ENCODE data around the gene ADAMTS16.

DNA sequence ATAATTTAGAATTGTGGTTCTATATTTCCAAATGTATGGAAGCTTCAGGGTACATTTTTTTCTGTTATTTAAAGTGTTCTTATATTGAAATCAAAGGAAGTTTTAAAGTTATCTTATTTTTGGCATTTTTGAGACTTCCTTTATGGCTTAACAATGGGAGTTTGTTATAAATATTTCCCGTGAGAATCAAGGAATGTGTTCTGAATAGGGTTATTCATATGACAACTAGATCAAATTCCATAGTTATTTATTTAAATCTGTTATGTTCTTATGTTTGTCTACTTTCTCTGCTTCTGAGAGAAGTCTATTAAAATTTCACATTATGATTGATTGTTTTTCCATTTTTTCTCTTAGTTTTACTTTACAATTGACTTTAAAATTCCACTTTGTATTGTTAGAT, 135.1 kb downstream of the ADAMTS16 start:
- TF ChIP-seq POLR2AphosphoS5 (IDR thresholded peaks at IDR 0.05) = no peak
- TF ChIP-seq, protein P1, sequence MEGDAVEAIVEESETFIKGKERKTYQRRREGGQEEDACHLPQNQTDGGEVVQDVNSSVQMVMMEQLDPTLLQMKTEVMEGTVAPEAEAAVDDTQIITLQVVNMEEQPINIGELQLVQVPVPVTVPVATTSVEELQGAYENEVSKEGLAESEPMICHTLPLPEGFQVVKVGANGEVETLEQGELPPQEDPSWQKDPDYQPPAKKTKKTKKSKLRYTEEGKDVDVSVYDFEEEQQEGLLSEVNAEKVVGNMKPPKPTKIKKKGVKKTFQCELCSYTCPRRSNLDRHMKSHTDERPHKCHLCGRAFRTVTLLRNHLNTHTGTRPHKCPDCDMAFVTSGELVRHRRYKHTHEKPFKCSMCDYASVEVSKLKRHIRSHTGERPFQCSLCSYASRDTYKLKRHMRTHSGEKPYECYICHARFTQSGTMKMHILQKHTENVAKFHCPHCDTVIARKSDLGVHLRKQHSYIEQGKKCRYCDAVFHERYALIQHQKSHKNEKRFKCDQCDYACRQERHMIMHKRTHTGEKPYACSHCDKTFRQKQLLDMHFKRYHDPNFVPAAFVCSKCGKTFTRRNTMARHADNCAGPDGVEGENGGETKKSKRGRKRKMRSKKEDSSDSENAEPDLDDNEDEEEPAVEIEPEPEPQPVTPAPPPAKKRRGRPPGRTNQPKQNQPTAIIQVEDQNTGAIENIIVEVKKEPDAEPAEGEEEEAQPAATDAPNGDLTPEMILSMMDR (IDR thresholded peaks at IDR 0.05) = no peak
